PC-9 (cell line): ENCODE measurements around the gene SYNDIG1.

Experiments
- EZH2 ChIP-seq: fragments of 200-600 bp; sonication (generic); IDR thresholded peaks from 2 replicates; pipeline ENCODE4 v1.8.0; 2017; ENCODE audit warnings: antibody characterized with exemption, low read depth
- TF ChIP-seq, protein P1 (sequence below): fragments of 200-600 bp; sonication (generic); conservative IDR thresholded peaks from 2 replicates; pipeline ENCODE4 v1.6.1; 2017; ENCODE audit warnings: mixed run types, antibody characterized with exemption, mild to moderate bottlenecking, moderate library complexity

DNA sequence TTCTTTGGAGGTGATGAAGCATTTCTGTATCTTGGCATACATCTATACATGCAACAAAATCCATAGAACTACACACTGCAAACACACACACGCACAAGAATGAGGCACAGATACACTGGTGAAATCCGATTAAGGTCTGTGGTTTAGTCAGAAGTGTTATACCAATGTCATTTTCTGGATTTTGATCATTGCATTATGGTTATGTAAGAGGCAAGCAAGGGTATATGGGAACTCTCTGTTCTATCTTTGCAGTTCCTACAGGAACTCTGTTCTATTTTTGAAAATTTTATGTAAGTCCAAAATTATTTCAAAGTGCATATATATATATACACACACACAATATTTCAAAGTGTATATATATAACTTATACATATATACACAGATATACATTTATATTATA is 101.7 kb downstream of the SYNDIG1 start:
- TF ChIP-seq, protein P1, sequence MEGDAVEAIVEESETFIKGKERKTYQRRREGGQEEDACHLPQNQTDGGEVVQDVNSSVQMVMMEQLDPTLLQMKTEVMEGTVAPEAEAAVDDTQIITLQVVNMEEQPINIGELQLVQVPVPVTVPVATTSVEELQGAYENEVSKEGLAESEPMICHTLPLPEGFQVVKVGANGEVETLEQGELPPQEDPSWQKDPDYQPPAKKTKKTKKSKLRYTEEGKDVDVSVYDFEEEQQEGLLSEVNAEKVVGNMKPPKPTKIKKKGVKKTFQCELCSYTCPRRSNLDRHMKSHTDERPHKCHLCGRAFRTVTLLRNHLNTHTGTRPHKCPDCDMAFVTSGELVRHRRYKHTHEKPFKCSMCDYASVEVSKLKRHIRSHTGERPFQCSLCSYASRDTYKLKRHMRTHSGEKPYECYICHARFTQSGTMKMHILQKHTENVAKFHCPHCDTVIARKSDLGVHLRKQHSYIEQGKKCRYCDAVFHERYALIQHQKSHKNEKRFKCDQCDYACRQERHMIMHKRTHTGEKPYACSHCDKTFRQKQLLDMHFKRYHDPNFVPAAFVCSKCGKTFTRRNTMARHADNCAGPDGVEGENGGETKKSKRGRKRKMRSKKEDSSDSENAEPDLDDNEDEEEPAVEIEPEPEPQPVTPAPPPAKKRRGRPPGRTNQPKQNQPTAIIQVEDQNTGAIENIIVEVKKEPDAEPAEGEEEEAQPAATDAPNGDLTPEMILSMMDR: no peak
- TF ChIP-seq EZH2: no peak
